Lower leg skin (tissue), 4 donors: ENCODE results near the gene NUMB. TPM values are rescaled to one million over a fixed set of nuclear protein-coding genes. Genes with fewer than 3 reads are reported as not detected.

Experiments used
- DNase-seq, 2 donors: peaks; one replicate each; pipeline ENCODE4 v3.0.0-alpha.2; 2019; ENCODE audit warnings: low spot score in 2 of 2
- H3K4me3 ChIP-seq: fragments of 200-600 bp; sonication (generic); 2 replicates; pipeline ENCODE4 v1.5.1; 2017; ENCODE audit warnings: mild to moderate bottlenecking, low read depth; ENCODE audit not compliant: poor library complexity, severe bottlenecking
- POLR2A ChIP-seq, 2 donors: fragments of 450-650 bp; IDR thresholded peaks; one replicate each; pipeline ENCODE4 v1.6.1; 2016 to 2017; ENCODE audit warnings: antibody characterized with exemption in 2 of 2, mild to moderate bottlenecking in 1 of 2, moderate library complexity in 1 of 2
- WGBS, 2 donors: methylation state at CpG; one replicate each; pipeline ENCODE4 v1.1.5; 2018; 5-methylcytosine and 5-hydroxymethylcytosine counted together
- intact Hi-C: fragments of 100-400 bp; cut with DNase I; formaldehyde crosslinking; loops from one replicate; pipeline ENCODE4 v1.15.0; 2023; ENCODE audit warnings: low total_unique reads
- total RNA-seq, 4 donors: library from RNA; depleted of rRNA; stranded (reverse); fragments of >200 nt; gene quantifications; one replicate each; pipeline ENCODE4 v1.1.0, GENCODE V29; 2016
- TF ChIP-seq, protein P1 (sequence below), 3 donors: fragments of 450-650 bp; IDR thresholded peaks; one replicate each; pipeline ENCODE4 v1.5.1; 2016; ENCODE audit warnings: antibody characterized with exemption in 3 of 3, mild to moderate bottlenecking in 3 of 3, moderate library complexity in 2 of 3

Gene NUMB
- total RNA-seq, 4 donors from 2014 or later, result 30.3 to 69.0 (median 43.2) TPM

DNA sequence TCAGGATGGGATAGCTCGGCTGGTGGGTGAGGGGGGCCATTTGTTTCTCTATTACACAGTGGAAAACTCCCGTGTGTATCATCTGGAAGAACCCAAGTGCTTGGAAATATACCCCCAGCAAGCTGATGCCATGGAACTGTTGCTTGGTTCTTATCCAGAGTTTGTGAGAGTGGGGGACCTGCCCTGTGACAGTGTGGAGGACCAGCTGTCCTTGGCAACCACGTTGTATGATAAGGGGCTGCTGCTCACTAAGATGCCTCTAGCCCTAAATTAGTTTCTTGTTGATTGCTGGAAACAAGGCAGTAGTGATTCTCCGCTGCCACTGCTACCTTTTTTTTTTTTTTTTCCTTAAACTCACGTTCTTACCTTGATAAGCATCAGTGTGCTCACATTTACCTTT, 34.3 kb upstream of the NUMB start:
- intact Hi-C loops, result no loop called here
- 71 to 77% methylated on average over 5 of the region's 5 CpGs for WGBS, 2 donors
- DNase-seq, result no peak
- TF ChIP-seq, protein P1, sequence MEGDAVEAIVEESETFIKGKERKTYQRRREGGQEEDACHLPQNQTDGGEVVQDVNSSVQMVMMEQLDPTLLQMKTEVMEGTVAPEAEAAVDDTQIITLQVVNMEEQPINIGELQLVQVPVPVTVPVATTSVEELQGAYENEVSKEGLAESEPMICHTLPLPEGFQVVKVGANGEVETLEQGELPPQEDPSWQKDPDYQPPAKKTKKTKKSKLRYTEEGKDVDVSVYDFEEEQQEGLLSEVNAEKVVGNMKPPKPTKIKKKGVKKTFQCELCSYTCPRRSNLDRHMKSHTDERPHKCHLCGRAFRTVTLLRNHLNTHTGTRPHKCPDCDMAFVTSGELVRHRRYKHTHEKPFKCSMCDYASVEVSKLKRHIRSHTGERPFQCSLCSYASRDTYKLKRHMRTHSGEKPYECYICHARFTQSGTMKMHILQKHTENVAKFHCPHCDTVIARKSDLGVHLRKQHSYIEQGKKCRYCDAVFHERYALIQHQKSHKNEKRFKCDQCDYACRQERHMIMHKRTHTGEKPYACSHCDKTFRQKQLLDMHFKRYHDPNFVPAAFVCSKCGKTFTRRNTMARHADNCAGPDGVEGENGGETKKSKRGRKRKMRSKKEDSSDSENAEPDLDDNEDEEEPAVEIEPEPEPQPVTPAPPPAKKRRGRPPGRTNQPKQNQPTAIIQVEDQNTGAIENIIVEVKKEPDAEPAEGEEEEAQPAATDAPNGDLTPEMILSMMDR (IDR thresholded peaks at IDR 0.05), result no peak
- TF ChIP-seq POLR2A (IDR thresholded peaks at IDR 0.05), result no peak
- H3K4me3 ChIP-seq, result no peak overlapping the region

DNA sequence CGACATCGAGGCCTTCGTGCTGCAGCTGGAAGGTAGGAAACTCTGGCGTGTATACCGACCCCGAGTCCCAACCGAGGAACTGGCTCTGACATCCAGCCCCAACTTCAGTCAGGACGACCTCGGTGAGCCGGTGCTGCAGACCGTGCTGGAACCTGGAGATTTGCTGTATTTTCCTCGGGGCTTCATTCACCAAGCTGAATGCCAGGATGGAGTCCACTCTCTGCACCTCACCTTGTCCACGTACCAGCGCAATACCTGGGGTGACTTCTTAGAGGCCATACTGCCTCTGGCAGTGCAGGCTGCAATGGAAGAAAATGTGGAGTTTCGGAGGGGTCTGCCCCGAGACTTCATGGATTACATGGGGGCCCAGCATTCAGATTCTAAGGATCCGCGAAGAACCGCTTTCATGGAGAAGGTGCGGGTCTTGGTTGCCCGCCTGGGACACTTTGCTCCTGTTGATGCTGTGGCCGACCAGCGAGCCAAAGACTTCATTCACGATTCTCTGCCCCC, 33.8 kb upstream of the NUMB start:
- H3K4me3 ChIP-seq, result peak overlapping the region; percentile 50
- TF ChIP-seq POLR2A (IDR thresholded peaks at IDR 0.05), result no peak
- TF ChIP-seq, protein P1 (IDR thresholded peaks at IDR 0.05), result no peak
- DNase-seq, result no peak
- intact Hi-C loops, result no loop called here
- WGBS, 2 donors, result 58 to 61% methylated on average over 24 of the region's 24 CpGs

DNA sequence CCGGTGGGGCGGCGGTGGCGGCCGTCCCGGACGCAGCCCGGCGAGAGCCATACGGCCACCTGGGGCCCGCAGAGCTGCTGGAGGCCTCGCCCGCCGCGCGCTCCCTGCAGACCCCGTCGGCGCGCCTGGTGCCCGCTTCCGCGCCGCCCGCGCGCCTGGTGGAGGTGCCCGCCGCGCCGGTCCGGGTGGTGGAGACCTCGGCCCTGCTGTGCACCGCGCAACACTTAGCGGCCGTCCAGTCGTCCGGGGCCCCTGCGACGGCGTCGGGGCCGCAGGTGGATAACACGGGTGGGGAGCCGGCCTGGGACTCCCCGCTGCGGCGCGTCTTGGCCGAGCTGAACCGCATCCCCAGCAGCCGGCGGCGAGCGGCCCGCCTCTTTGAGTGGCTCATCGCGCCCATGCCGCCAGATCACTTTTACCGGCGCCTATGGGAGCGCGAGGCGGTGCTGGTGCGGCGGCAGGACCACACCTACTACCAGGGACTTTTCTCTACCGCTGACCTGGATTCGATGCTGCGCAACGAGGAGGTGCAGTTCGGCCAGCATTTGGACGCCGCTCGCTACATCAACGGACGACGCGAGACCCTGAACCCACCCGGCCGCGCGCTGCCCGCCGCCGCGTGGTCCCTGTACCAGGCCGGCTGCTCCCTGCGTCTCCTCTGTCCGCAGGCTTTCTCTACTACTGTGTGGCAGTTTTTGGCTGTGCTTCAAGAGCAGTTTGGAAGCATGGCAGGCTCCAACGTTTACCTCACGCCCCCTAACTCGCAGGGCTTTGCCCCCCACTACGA, 33.1 kb upstream of the NUMB start:
- DNase-seq, result peak; percentile 34 to 91
- WGBS, 2 donors, result 1 to 2% methylated on average over 23 to 65 of the region's 94 CpGs
- intact Hi-C loops, result no loop called here
- H3K4me3 ChIP-seq, result peak overlapping the region; percentile 50
- TF ChIP-seq POLR2A (IDR thresholded peaks at IDR 0.05), result no peak
- TF ChIP-seq, protein P1 (IDR thresholded peaks at IDR 0.05), result no peak

- no peak for TF ChIP-seq POLR2A (IDR thresholded peaks at IDR 0.05)
- TF ChIP-seq, protein P1 (IDR thresholded peaks at IDR 0.05), result no peak
- WGBS, 2 donors, result 34 to 40% methylated on average over 6 of the region's 6 CpGs
- no peak overlapping the region for H3K4me3 ChIP-seq
- intact Hi-C loops, result no loop called here
- DNase-seq, result no peak
Measured at GRCh38 chr14:73489481-73490175, 31.3 kb upstream of the NUMB start.

DNA sequence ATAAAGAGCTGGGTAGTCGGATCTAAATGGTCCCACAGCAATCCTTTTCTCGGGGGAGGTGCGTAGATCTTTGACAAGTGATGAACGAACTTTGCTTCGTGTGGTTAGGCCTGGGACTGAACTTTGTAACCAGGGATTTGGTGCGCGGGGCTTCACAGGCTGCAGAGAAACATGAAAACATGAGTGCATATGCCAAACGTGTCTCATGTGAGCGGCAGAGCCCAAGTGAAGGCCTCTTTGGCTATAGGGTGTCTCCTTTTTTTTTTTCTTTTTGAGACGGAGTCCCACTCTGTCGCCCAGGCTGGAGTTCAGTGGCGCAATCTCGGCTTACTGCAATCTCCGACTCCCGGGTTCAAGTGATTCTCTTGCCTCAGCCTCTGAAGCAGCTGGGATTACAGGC, 20.3 kb upstream of the NUMB start:
- WGBS, 2 donors, result 87 to 91% methylated on average over 15 of the region's 15 CpGs
- TF ChIP-seq, protein P1 (IDR thresholded peaks at IDR 0.05), result no peak
- no peak for TF ChIP-seq POLR2A (IDR thresholded peaks at IDR 0.05)
- H3K4me3 ChIP-seq, result no peak overlapping the region
- intact Hi-C loops, result no loop called here
- peak in 1 of 2 donors; percentile 57 for DNase-seq
